HepG2 (cell line): ENCODE results near the gene SHANK3. TPM values are rescaled to one million over a fixed set of nuclear protein-coding genes. Genes with fewer than 3 reads are reported as not detected.

ENCODE experiments used
- ATAC-seq: fragments of 200-7000 bp; cut with Tn5 transposase; 3 replicates; pipeline ENCODE4 v1.9.1; 2020; ENCODE audit warnings: mild to moderate bottlenecking, moderate library complexity
- BruUV-seq: library from RNA; stranded (reverse); fragments of 400-500 nt; replicated peaks from 2 replicates; lab custom pipeline; 2021; lab: Mats Ljungman, UMichigan
- CTCF ChIA-PET: fragments of 300-600 bp; formaldehyde crosslinking; extraction: SDS; loops from one replicate; lab custom pipeline; 2021; ENCODE audit warnings: low total read pairs, inconsistent platforms, low intra/inter-chr PET ratio; lab: Yijun Ruan, JAX
- POLR2A ChIA-PET: fragments of 350-600 bp; sonication (Branson Sonifier 250); formaldehyde crosslinking; loops from one replicate; lab custom pipeline; 2020; ENCODE audit warnings: antibody characterized with exemption, inconsistent platforms; lab: Yijun Ruan, JAX
- DNase-seq: peaks from one replicate; pipeline ENCODE4 v3.0.0-alpha.2; 2015; ENCODE audit warnings: low spot score
- FAIRE-seq: peaks from 3 replicates; lab custom pipeline; 2011; peaks lifted over from hg19 to GRCh38; lab: Jason Lieb, UNC
- H2AFZ ChIP-seq: one replicate; pipeline ENCODE4 v1.6.1; 2011; ENCODE audit warnings: low read length, inconsistent platforms
- H3K27ac ChIP-seq: fragments of 300-600 bp; 3 replicates; pipeline ENCODE4 v1.8.0; 2011; ENCODE audit warnings: mixed run types, mild to moderate bottlenecking, mixed read lengths, low read length, inconsistent platforms; ENCODE audit not compliant: insufficient read depth; ENCODE audit errors: extremely low read length
- H3K27me3 ChIP-seq, 2 experiments: fragments of 200-600 bp in 1 of 2; 2 replicates in 1 of 2; 3 replicates in 1 of 2; pipeline versions ENCODE4 v1.6.0 to v1.8.0; 2011; ENCODE audit warnings: low read length in 2 of 2, mild to moderate bottlenecking in 2 of 2, moderate library complexity in 2 of 2, inconsistent platforms in 1 of 2; ENCODE audit not compliant: insufficient read depth in 2 of 2, control insufficient read depth in 1 of 2
- H3K36me3 ChIP-seq, 2 experiments: fragments of 200-600 bp in 1 of 2; replicated peaks in 1 of 2; 2 replicates in 1 of 2; 3 replicates in 1 of 2; pipeline versions ENCODE4 v1.5.1 to v1.8.0; 2011; ENCODE audit warnings: low read length in 2 of 2, inconsistent platforms in 1 of 2; ENCODE audit not compliant: insufficient read depth in 2 of 2, control insufficient read depth in 1 of 2
- H3K4me1 ChIP-seq: 2 replicates; pipeline ENCODE4 v1.5.1; 2012; ENCODE audit warnings: low read length, inconsistent platforms; ENCODE audit not compliant: insufficient read depth
- H3K4me2 ChIP-seq: 2 replicates; pipeline ENCODE4 v1.6.0; 2011; ENCODE audit warnings: low read depth, low read length, inconsistent platforms
- H3K4me3 ChIP-seq, 3 experiments: fragments of 200-600 bp in 1 of 3; sonication (generic), shearing (Covaris generic) in 1 of 3; replicated peaks in 1 of 3; 2 replicates each; pipeline ENCODE4 v1.5.1; 2011 to 2016; ENCODE audit warnings: low read length in 3 of 3, inconsistent platforms in 2 of 3, low read depth in 2 of 3, mild to moderate bottlenecking in 2 of 3, control low read depth in 1 of 3, mixed read lengths in 1 of 3; ENCODE audit not compliant: insufficient read depth in 1 of 3
- H3K79me2 ChIP-seq: one replicate; pipeline ENCODE4 v1.6.1; 2011; ENCODE audit warnings: low read length, inconsistent platforms; ENCODE audit not compliant: insufficient read depth
- H3K9ac ChIP-seq: 2 replicates; pipeline ENCODE4 v1.6.0; 2011; ENCODE audit warnings: mild to moderate bottlenecking, low read depth, low read length, inconsistent platforms; ENCODE audit not compliant: insufficient read depth
- H3K9me3 ChIP-seq: 2 replicates; pipeline ENCODE4 v1.5.1; 2012; ENCODE audit warnings: mild to moderate bottlenecking, low read length
- H4K20me1 ChIP-seq: 2 replicates; pipeline ENCODE4 v1.6.0; 2011; ENCODE audit warnings: inconsistent platforms, mild to moderate bottlenecking, low read length, moderate library complexity; ENCODE audit not compliant: insufficient read depth
- AGO2 ChIP-seq: fragments of 200-400 bp; formaldehyde crosslinking; optimal IDR thresholded peaks from 2 replicates; pipeline ENCODE3; 2017; ENCODE audit warnings: mild to moderate bottlenecking, low read depth, low read length, moderate library complexity
- ETV6 ChIP-seq: sonication (generic); formaldehyde crosslinking; conservative IDR thresholded peaks from 2 replicates; pipeline ENCODE4 v1.4.0; 2020; ENCODE audit warnings: missing genetic modification reagents
- MXI1 ChIP-seq: IDR thresholded peaks from 3 replicates; pipeline ENCODE4 v1.6.1; 2012; ENCODE audit warnings: low read depth, low read length, inconsistent platforms, borderline replicate concordance
- NFKBIZ ChIP-seq: IDR thresholded peaks from 2 replicates; pipeline ENCODE4 v1.6.1; 2018; ENCODE audit warnings: missing genetic modification reagents, missing compliant biosample characterization
- PAWR ChIP-seq: sonication (generic); formaldehyde crosslinking; IDR thresholded peaks from 2 replicates; pipeline ENCODE4 v1.4.0; 2020; ENCODE audit warnings: missing genetic modification reagents, mild to moderate bottlenecking, borderline replicate concordance
- PBX2 ChIP-seq: IDR thresholded peaks from 2 replicates; pipeline ENCODE4 v1.6.1; 2016; ENCODE audit warnings: control low read depth
- PITX1 ChIP-seq: sonication (generic); formaldehyde crosslinking; IDR thresholded peaks from 2 replicates; pipeline ENCODE4 v1.5.1; 2020; ENCODE audit warnings: mild to moderate bottlenecking, missing genetic modification reagents
- PRMT3 ChIP-seq: sonication (generic); formaldehyde crosslinking; IDR thresholded peaks from 2 replicates; pipeline ENCODE4 v1.8.1; 2022; ENCODE audit warnings: low read depth, mild to moderate bottlenecking, moderate library complexity, missing genetic modification reagents, borderline replicate concordance
- SMC3 ChIP-seq: IDR thresholded peaks from 2 replicates; pipeline ENCODE4 v1.6.1; 2011; ENCODE audit warnings: low read length, improper control_type of control experiment
- U2AF2 ChIP-seq: fragments of 200-400 bp; formaldehyde crosslinking; IDR thresholded peaks from 2 replicates; pipeline ENCODE4 v1.6.1; 2017; ENCODE audit warnings: low read depth, mild to moderate bottlenecking, low read length
- WIZ ChIP-seq: sonication (generic); formaldehyde crosslinking; IDR thresholded peaks from 2 replicates; pipeline ENCODE4 v1.5.1; 2020; ENCODE audit warnings: mild to moderate bottlenecking, missing genetic modification reagents
- ZFP90 ChIP-seq: sonication (generic); formaldehyde crosslinking; IDR thresholded peaks from 2 replicates; pipeline ENCODE4 v1.8.0; 2022; ENCODE audit warnings: missing genetic modification reagents, mild to moderate bottlenecking, inconsistent platforms, borderline replicate concordance
- ZGPAT ChIP-seq: IDR thresholded peaks from 2 replicates; pipeline ENCODE4 v1.6.1; 2016; ENCODE audit warnings: mild to moderate bottlenecking
- ZNF251 ChIP-seq: sonication (generic); formaldehyde crosslinking; IDR thresholded peaks from 2 replicates; pipeline ENCODE4 v1.9.0; 2021; ENCODE audit warnings: mild to moderate bottlenecking, missing genetic modification reagents
- ZNF30 ChIP-seq: sonication (generic); formaldehyde crosslinking; IDR thresholded peaks from 2 replicates; pipeline ENCODE4 v1.5.0; 2020; ENCODE audit warnings: mild to moderate bottlenecking, missing genetic modification reagents
- ZNF605 ChIP-seq: sonication (generic); formaldehyde crosslinking; IDR thresholded peaks from 2 replicates; pipeline ENCODE4 v1.8.0; 2022; ENCODE audit warnings: mild to moderate bottlenecking, missing genetic modification reagents
- ZNF766 ChIP-seq: sonication (generic); formaldehyde crosslinking; IDR thresholded peaks from 2 replicates; pipeline ENCODE4 v1.5.0; 2020; ENCODE audit warnings: missing genetic modification reagents, borderline replicate concordance
- WGBS: methylation state at CpG from one replicate; pipeline ENCODE4 v1.1.6; 2017; ENCODE audit warnings: low lambda C conversion rate; 5-methylcytosine and 5-hydroxymethylcytosine counted together
- in situ Hi-C: cut with HindIII; loops from 2 replicates; pipeline ENCODE4 v1.10.0; 2017; ENCODE audit warnings: low pct_unique_long_range_greater_than_20kb; ENCODE audit not compliant: extremely low pct_ligation_motif_present
- intact Hi-C: fragments of 100-400 bp; cut with micrococcal nuclease; formaldehyde crosslinking; loops from one replicate; pipeline ENCODE4 v1.10.0; 2022; ENCODE audit not compliant: unreplicated experiment
- polyA plus RNA-seq, 8 experiments: library from polyadenylated mRNA; depleted of rRNA in 3 of 8; stranded (reverse) in 7 of 8; unstranded in 1 of 8; fragments of >200 nt; fragmentation: Illumina TruSeq in 4 of 8; extraction: Trizol in 4 of 8; gene quantifications; 2 replicates each; pipeline versions ENCODE4 v1.2.1 to v1.2.3, GENCODE V29; 2011 to 2016; ENCODE audit warnings: low read depth in 4 of 8, missing spikeins in 1 of 8, mixed read lengths in 1 of 8; ENCODE audit not compliant: insufficient read depth in 1 of 8
- total RNA-seq, 5 experiments: library from RNA; depleted of rRNA; stranded (reverse); fragments of >200 nt; fragmentation: Illumina TruSeq; extraction: Trizol; gene quantifications; 2 replicates each; pipeline ENCODE4 v1.2.3, GENCODE V29; 2016; ENCODE audit warnings: low read depth in 1 of 5
- TF ChIP-seq, protein P1 (sequence below): sonication (generic); IDR thresholded peaks from 2 replicates; pipeline ENCODE4 v1.6.1; 2016; ENCODE audit warnings: low read depth, borderline replicate concordance
- TF ChIP-seq, protein P2 (sequence below): sonication (generic); formaldehyde crosslinking; IDR thresholded peaks from 2 replicates; pipeline ENCODE4 v1.4.0; 2020; ENCODE audit warnings: mild to moderate bottlenecking, missing genetic modification reagents, borderline replicate concordance

Gene SHANK3
- total and polyA plus RNA-seq, 2 of the 13 experiments (the other 11 are each of a cell fraction or from before 2014, with no cell fraction given) = 2.9 to 4.6 TPM

GRCh38 chr22:50706481-50707125, 34.0 kb downstream of the SHANK3 start:
- Histone ChIP-seq H2AFZ (no peak overlapping the region), H3K79me2 (peaks cover 12% of the 10 kb centered on the region), H3K9ac (no peak overlapping the region), H3K4me3 (no peak overlapping the region), H3K36me3 (peaks cover 14 to 39% of the 10 kb centered on the region in 2 experiments), H3K4me2 (no peak overlapping the region), H3K27me3 (no peaks in the 10 kb centered on the region), H3K27ac (no peak overlapping the region), H3K4me1 (peaks cover 23% of the 10 kb centered on the region), H4K20me1 (no peaks in the 10 kb centered on the region), H3K9me3 (no peaks in the 10 kb centered on the region)
- ChIA-PET CTCF (no interaction called here), POLR2A (no interaction called here)
- ATAC-seq (no peak), DNase-seq (no peak), FAIRE-seq (no peak)
- TF ChIP-seq PAWR (CRISPR knock-in tag) = no peak
- TF ChIP-seq, protein P1, sequence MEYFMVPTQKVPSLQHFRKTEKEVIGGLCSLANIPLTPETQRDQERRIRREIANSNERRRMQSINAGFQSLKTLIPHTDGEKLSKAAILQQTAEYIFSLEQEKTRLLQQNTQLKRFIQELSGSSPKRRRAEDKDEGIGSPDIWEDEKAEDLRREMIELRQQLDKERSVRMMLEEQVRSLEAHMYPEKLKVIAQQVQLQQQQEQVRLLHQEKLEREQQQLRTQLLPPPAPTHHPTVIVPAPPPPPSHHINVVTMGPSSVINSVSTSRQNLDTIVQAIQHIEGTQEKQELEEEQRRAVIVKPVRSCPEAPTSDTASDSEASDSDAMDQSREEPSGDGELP = no peak
- TF ChIP-seq ETV6 (CRISPR knock-in tag) = no peak
- TF ChIP-seq WIZ (CRISPR knock-in tag) = no peak
- TF ChIP-seq, protein P2, sequence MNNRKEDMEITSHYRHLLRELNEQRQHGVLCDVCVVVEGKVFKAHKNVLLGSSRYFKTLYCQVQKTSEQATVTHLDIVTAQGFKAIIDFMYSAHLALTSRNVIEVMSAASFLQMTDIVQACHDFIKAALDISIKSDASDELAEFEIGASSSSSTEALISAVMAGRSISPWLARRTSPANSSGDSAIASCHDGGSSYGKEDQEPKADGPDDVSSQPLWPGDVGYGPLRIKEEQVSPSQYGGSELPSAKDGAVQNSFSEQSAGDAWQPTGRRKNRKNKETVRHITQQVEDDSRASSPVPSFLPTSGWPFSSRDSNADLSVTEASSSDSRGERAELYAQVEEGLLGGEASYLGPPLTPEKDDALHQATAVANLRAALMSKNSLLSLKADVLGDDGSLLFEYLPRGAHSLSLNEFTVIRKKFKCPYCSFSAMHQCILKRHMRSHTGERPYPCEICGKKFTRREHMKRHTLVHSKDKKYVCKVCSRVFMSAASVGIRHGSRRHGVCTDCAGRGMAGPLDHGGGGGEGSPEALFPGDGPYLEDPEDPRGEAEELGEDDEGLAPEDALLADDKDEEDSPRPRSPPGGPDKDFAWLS (CRISPR knock-in tag) = no peak
- no peak for TF ChIP-seq PITX1 (CRISPR knock-in tag)
- TF ChIP-seq ZNF30 (CRISPR knock-in tag) = no peak
- no peak for TF ChIP-seq ZNF766
- no peak for TF ChIP-seq SMC3
- no peak for TF ChIP-seq ZGPAT (CRISPR knock-in tag)
- TF ChIP-seq PBX2 (CRISPR knock-in tag) = no peak
- no peak for TF ChIP-seq ZFP90 (CRISPR knock-in tag)
- TF ChIP-seq AGO2 = no peak
- no peak for TF ChIP-seq ZNF605 (CRISPR knock-in tag)
- TF ChIP-seq ZNF251 (CRISPR knock-in tag) = no peak
- no peak for TF ChIP-seq MXI1
- no peak for TF ChIP-seq NFKBIZ
- TF ChIP-seq U2AF2 = no peak
- TF ChIP-seq PRMT3 (CRISPR knock-in tag) = no peak
- in situ Hi-C loops = no loop called here
- 97% methylated on average over 14 of the region's 14 CpGs for WGBS
- no TSS peak for BruUV-seq
- intact Hi-C loops = no loop called here
